ENCODE measurements around the gene GMEB2.
"Not testable (repeated sequence)": the region's sequence is repeated elsewhere in the genome, so short reads cannot be mapped to it uniquely, and the experiment has no call there.

GMEB2 gene

GRCh38 chr20:63653974-63654668 lies 27.2 kb upstream of the GMEB2 start:
- H3K4me3 ChIP-seq (ENCODE audit: low read depth, low read length), result no peak overlapping the region
- DNase-seq (ENCODE audit: low read depth), result no peak
- TF ChIP-seq MYC (IDR thresholded peaks at IDR 0.05; ENCODE audit: low read depth, low read length) (no peak), MAX (IDR thresholded peaks at IDR 0.05; ENCODE audit: low read depth, low read length) (no peak), POLR2A (IDR thresholded peaks at IDR 0.05; ENCODE audit: extremely low read depth, insufficient read length) (no peak), CTCF (IDR thresholded peaks at IDR 0.05; ENCODE audit: low read depth, low read length) (no peak)

GRCh38 chr20:63653041-63653973 lies 26.4 kb upstream of the GMEB2 start, which contains the start of gene STMN3:
Gene STMN3, minus strand, starts transcription at chr20:63653424. Its CDS starts 79 bp downstream, at chr20:63653345.
- DNase-seq (ENCODE audit: low read depth), result peak; percentile 95
- TF ChIP-seq CTCF (IDR thresholded peaks at IDR 0.05; ENCODE audit: low read depth, low read length) (no peak), MYC (IDR thresholded peaks at IDR 0.05; ENCODE audit: low read depth, low read length) (peak; percentile 11), POLR2A (IDR thresholded peaks at IDR 0.05; ENCODE audit: extremely low read depth, insufficient read length) (peak; percentile 22), MAX (IDR thresholded peaks at IDR 0.05; ENCODE audit: low read depth, low read length) (peak; percentile 76)

GRCh38 chr20:63652192-63652980 lies 25.5 kb upstream of the GMEB2 start:
- TF ChIP-seq POLR2A (IDR thresholded peaks at IDR 0.05; ENCODE audit: extremely low read depth, insufficient read length) (no peak), MYC (IDR thresholded peaks at IDR 0.05; ENCODE audit: low read depth, low read length) (no peak), MAX (IDR thresholded peaks at IDR 0.05; ENCODE audit: low read depth, low read length) (no peak), CTCF (IDR thresholded peaks at IDR 0.05; ENCODE audit: low read depth, low read length) (no peak)
- H3K4me3 ChIP-seq (ENCODE audit: low read depth, low read length), result no peak overlapping the region
- peak; percentile 57 for DNase-seq (ENCODE audit: low read depth)

More at GRCh38 chr20:63653041-63653973, 26.4 kb upstream of the GMEB2 start, which contains the start of gene STMN3:
- peak within 1 kb of the TSS; percentile 25 for H3K4me3 ChIP-seq (ENCODE audit: low read depth, low read length)

- DNase-seq (ENCODE audit: low read depth), result no peak
- TF ChIP-seq MYC (IDR thresholded peaks at IDR 0.05; ENCODE audit: low read depth, low read length), result no peak
- no peak for TF ChIP-seq MAX (IDR thresholded peaks at IDR 0.05; ENCODE audit: low read depth, low read length)
- TF ChIP-seq CTCF (IDR thresholded peaks at IDR 0.05; ENCODE audit: low read depth, low read length), result no peak
- TF ChIP-seq POLR2A (IDR thresholded peaks at IDR 0.05; ENCODE audit: extremely low read depth, insufficient read length), result no peak
- no peak overlapping the region for H3K4me3 ChIP-seq (ENCODE audit: low read depth, low read length)
Observed at GRCh38 chr20:63651942-63652191, 25.0 kb upstream of the GMEB2 start.

- DNase-seq (ENCODE audit: low read depth), result not testable (repeated sequence)
Observed at GRCh38 chr20:63650486-63650885, 23.6 kb upstream of the GMEB2 start.

More at GRCh38 chr20:63650486-63650885, 23.6 kb upstream of the GMEB2 start:
- H3K4me3 ChIP-seq (ENCODE audit: low read depth, low read length), result not testable (repeated sequence)
